Measurements from ENCODE around the gene FGB. TPM values are rescaled to one million over a fixed set of nuclear protein-coding genes. Genes with fewer than 3 reads are reported as not detected.
A peak's percentile ranks its signal among the peaks of the same experiment; 100 is the strongest.

FGB gene
- total and polyA plus RNA-seq, 12 donors = 0.11 to 8.8 (median 1.4) TPM; not detected in 5

DNA sequence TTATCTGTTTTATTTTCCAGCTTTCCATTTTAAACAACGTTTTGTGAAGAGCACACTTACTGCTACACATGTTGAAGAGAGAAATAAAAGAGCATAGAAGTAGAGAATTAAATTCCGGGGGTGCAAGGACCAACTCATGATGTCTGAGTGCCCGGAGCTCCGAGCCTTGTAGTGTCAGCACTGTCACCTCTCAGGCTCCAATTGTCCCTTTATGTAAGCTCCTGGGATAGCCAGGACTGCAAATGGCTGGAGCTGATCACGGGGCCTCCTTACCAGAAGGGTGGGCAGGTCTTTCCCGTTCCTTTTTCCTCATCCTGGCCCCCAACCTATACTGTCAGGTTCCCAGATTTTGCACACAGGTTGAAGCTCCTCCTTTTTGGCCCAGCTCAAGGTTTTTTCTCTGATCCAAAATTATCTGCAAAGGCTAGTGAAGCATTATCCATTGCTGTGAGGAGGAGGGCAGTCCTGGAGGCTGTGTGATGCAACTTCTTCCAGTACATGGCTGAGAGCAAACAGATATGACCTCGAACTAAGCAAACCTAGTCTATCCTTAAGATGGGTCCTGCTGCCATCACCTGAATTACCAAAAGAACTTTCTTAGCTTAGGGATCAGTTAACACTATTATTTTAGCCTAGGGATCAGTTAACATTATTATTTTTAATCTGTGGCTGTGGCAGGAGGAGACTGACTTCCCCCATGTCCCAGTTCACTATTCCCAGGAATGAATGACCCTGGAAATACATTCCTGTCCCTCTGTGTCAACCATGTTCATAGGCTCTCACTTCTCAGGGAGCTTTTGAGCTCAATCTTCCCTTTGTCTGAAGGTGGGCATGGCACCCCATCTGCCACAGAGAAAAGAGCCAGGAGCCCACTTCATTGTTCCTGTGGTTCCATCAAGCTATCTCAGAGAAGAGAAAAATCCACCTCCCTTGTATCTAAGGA is 49.9 kb downstream of the FGB start, which contains the start of gene FGG:
FGG (minus strand) TSS at position 185 of the 943 bp plus-strand sequence; CDS start at position 138, 47 bp downstream.
- TF ChIP-seq, protein P1, sequence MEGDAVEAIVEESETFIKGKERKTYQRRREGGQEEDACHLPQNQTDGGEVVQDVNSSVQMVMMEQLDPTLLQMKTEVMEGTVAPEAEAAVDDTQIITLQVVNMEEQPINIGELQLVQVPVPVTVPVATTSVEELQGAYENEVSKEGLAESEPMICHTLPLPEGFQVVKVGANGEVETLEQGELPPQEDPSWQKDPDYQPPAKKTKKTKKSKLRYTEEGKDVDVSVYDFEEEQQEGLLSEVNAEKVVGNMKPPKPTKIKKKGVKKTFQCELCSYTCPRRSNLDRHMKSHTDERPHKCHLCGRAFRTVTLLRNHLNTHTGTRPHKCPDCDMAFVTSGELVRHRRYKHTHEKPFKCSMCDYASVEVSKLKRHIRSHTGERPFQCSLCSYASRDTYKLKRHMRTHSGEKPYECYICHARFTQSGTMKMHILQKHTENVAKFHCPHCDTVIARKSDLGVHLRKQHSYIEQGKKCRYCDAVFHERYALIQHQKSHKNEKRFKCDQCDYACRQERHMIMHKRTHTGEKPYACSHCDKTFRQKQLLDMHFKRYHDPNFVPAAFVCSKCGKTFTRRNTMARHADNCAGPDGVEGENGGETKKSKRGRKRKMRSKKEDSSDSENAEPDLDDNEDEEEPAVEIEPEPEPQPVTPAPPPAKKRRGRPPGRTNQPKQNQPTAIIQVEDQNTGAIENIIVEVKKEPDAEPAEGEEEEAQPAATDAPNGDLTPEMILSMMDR (IDR thresholded peaks at IDR 0.05) = no peak
- TF ChIP-seq POLR2A (IDR thresholded peaks at IDR 0.05) = no peak
- Histone ChIP-seq H3K27ac (no peak within 1 kb of the TSS), H3K9me3 (replicated peaks in 1 of 3) (no peaks in the 10 kb centered on the region), H3K27me3 (no peaks in the 10 kb centered on the region), H3K36me3 (replicated peaks in 1 of 2) (no peaks in the 10 kb centered on the region), H3K4me1 (replicated peaks in 1 of 2) (no peaks in the 10 kb centered on the region), H3K4me3 (no peak within 1 kb of the TSS)
- DNase-seq = peak in 2 of 7 donors; percentile 13 to 14
- intact Hi-C loops (cut with DNase I) = no loop called here
- WGBS, 4 donors = 60 to 64% (median 63%) methylated on average over 7 of the region's 7 CpGs

DNA sequence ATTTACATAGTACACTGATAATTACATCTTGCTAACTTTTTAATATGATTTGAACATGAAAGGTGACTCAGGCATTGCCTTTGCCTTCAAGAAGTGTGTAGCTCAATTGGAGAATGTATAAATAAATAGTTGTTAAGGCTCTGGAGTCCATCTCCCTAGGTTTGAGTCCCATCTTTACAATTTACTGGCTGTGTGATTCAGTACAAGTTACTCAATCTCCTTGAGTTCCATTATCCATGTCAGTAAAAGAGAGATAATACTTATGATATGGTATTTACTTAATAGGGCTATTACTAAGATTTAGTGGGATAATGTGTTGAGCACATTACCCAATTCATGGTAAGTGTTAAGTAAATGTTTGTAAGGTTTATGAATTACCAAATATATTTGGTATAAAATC is 51.5 kb downstream of the FGB start:
- H3K27me3 ChIP-seq = no peaks in the 10 kb centered on the region
- no peaks in the 10 kb centered on the region for H3K4me1 ChIP-seq (replicated peaks in 1 of 2)
- TF ChIP-seq POLR2A (IDR thresholded peaks at IDR 0.05) = no peak
- TF ChIP-seq, protein P1 (IDR thresholded peaks at IDR 0.05) = no peak
- H3K4me3 ChIP-seq = no peak overlapping the region
- H3K27ac ChIP-seq = no peak overlapping the region
- no peak for DNase-seq
- H3K9me3 ChIP-seq (replicated peaks in 1 of 3) = no peaks in the 10 kb centered on the region
- intact Hi-C loops (cut with DNase I) = no loop called here
- H3K36me3 ChIP-seq (replicated peaks in 1 of 2) = no peaks in the 10 kb centered on the region

DNA sequence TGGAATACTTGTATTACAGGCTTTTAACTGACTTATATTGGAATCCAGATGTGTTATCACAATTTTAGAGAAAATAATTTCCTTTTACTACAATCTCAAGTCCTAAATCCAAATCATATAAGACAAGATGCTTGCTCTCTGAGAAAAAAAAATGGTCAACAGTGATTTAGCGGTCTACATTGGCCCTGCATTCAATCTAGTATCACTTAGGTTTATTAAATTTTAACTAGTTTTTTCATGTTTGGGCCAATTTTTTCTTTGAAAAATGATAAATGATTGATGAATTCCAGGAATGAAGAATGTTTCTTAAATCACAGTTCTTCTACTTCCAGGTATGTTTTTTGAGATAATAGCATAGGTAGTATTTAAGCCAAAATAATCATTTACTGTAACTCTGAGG is 52.4 kb downstream of the FGB start:
- intact Hi-C loops (cut with DNase I) = no loop called here
- H3K36me3 ChIP-seq (replicated peaks in 1 of 2) = no peaks in the 10 kb centered on the region
- no peaks in the 10 kb centered on the region for H3K27me3 ChIP-seq
- no peak overlapping the region for H3K4me3 ChIP-seq
- 86 to 91% (median 89%) methylated on average over 1 of the region's 1 CpG for WGBS, 4 donors
- H3K4me1 ChIP-seq (replicated peaks in 1 of 2) = no peaks in the 10 kb centered on the region
- H3K9me3 ChIP-seq (replicated peaks in 1 of 3) = no peaks in the 10 kb centered on the region
- H3K27ac ChIP-seq = no peak overlapping the region
- no peak for DNase-seq
- TF ChIP-seq, protein P1 (IDR thresholded peaks at IDR 0.05) = no peak
- TF ChIP-seq POLR2A (IDR thresholded peaks at IDR 0.05) = no peak

DNA sequence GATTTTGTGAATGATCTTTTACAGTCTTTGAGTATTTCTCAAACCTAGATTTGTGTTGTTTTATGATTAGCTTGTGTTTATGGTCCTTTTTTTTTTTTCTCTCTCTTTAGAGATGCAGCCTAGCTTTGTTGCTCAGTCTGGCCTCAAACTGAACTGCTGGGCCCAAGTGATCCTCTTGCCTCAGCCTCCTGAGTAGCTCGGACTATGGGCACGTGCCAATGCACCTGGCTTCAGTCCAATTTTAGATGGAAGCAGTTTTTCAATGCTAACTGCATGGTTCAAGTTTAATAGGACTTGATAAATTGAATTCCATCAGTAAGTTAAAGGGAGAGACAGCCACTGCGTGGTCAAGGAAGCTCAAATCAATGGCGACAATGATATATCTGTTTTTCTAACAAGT is 53.5 kb downstream of the FGB start:
- 37 to 53% (median 44%) methylated on average over 4 of the region's 4 CpGs for WGBS, 4 donors
- TF ChIP-seq, protein P1 (IDR thresholded peaks at IDR 0.05) = no peak
- TF ChIP-seq POLR2A (IDR thresholded peaks at IDR 0.05) = no peak
- Histone ChIP-seq H3K4me1 (replicated peaks in 1 of 2) (no peaks in the 10 kb centered on the region), H3K9me3 (replicated peaks in 1 of 3) (no peaks in the 10 kb centered on the region), H3K36me3 (replicated peaks in 1 of 2) (no peaks in the 10 kb centered on the region), H3K27ac (no peak overlapping the region), H3K27me3 (no peaks in the 10 kb centered on the region), H3K4me3 (no peak overlapping the region)
- intact Hi-C loops (cut with DNase I) = no loop called here
- DNase-seq = no peak
